GM12878 (cell line): ENCODE results near the gene LKAAEAR1. TPM values are rescaled to one million over a fixed set of nuclear protein-coding genes. Genes with fewer than 3 reads are reported as not detected.
A peak's percentile ranks its signal among the peaks of the same experiment; 100 is the strongest.

Source experiments
- CBFB ChIP-seq: IDR thresholded peaks from 2 replicates; pipeline ENCODE4 v1.6.1; 2016; ENCODE audit warnings: antibody characterized with exemption, low read depth
- CBX3 ChIP-seq: fragments of 200-600 bp; sonication (generic); IDR thresholded peaks from 2 replicates; pipeline ENCODE4 v1.6.1; 2016; ENCODE audit warnings: low read depth, borderline replicate concordance
- CHD2 ChIP-seq: IDR thresholded peaks from 2 replicates; pipeline ENCODE4 v1.6.1; 2011; ENCODE audit warnings: low read depth, low read length, improper control_type of control experiment, borderline replicate concordance
- CREB1 ChIP-seq: IDR thresholded peaks from 2 replicates; pipeline ENCODE4 v1.6.1; 2012; ENCODE audit warnings: low read depth, mild to moderate bottlenecking, inconsistent platforms
- DPF2 ChIP-seq: fragments of 450-650 bp; IDR thresholded peaks from 2 replicates; pipeline ENCODE4 v1.6.1; 2017; ENCODE audit warnings: mild to moderate bottlenecking
- FOS ChIP-seq: IDR thresholded peaks from 3 replicates; pipeline ENCODE4 v1.6.1; 2011; ENCODE audit warnings: borderline replicate concordance; ENCODE audit not compliant: insufficient read length; ENCODE audit errors: extremely low read depth
- GABPA ChIP-seq: IDR thresholded peaks from 2 replicates; pipeline ENCODE4 v1.6.1; 2014; ENCODE audit warnings: antibody characterized with exemption, low read depth, mild to moderate bottlenecking, inconsistent platforms
- IKZF2 ChIP-seq, 2 experiments: fragments of 450-650 bp; IDR thresholded peaks; 2 replicates each; pipeline ENCODE4 v1.6.1; 2017; ENCODE audit warnings: mild to moderate bottlenecking in 2 of 2, moderate library complexity in 2 of 2
- KLF5 ChIP-seq: fragments of 450-650 bp; IDR thresholded peaks from 2 replicates; pipeline ENCODE4 v1.6.1; 2014; ENCODE audit warnings: mild to moderate bottlenecking; ENCODE audit not compliant: partially characterized antibody
- MLLT1 ChIP-seq: fragments of 450-650 bp; IDR thresholded peaks from 2 replicates; pipeline ENCODE4 v1.6.1; 2016; ENCODE audit warnings: mild to moderate bottlenecking
- MXI1 ChIP-seq: fragments of 150-350 bp; IDR thresholded peaks from 2 replicates; pipeline ENCODE4 v1.6.1; 2011; ENCODE audit warnings: low read depth, mild to moderate bottlenecking, inconsistent platforms, low read length, improper control_type of control experiment
- MYC ChIP-seq: IDR thresholded peaks from 2 replicates; pipeline ENCODE4 v1.6.1; 2011; ENCODE audit warnings: mild to moderate bottlenecking, low read length, moderate library complexity, inconsistent platforms; ENCODE audit not compliant: insufficient read depth, insufficient replicate concordance, insufficient read length, severe bottlenecking
- NBN ChIP-seq: fragments of 450-650 bp; IDR thresholded peaks from 2 replicates; pipeline ENCODE4 v1.6.1; 2016
- NFYB ChIP-seq: IDR thresholded peaks from 2 replicates; pipeline ENCODE4 v1.6.1; 2011; ENCODE audit warnings: low read depth, mild to moderate bottlenecking, low read length, improper control_type of control experiment, moderate library complexity; ENCODE audit not compliant: insufficient read depth
- NR2C1 ChIP-seq: fragments of 450-650 bp; IDR thresholded peaks from 2 replicates; pipeline ENCODE4 v1.6.1; 2017; ENCODE audit warnings: antibody characterized with exemption, mild to moderate bottlenecking, moderate library complexity
- PAX8 ChIP-seq: fragments of 450-650 bp; IDR thresholded peaks from 2 replicates; pipeline ENCODE4 v1.6.1; 2017; ENCODE audit warnings: mild to moderate bottlenecking, moderate library complexity
- POLR2AphosphoS5 ChIP-seq: IDR thresholded peaks from 2 replicates; pipeline ENCODE4 v1.6.1; 2011; ENCODE audit warnings: mild to moderate bottlenecking, low read length, inconsistent platforms
- POU2F2 ChIP-seq: IDR thresholded peaks from 3 replicates; pipeline ENCODE4 v1.6.1; 2011; ENCODE audit warnings: low read depth, mild to moderate bottlenecking, low read length, borderline replicate concordance
- RB1 ChIP-seq: fragments of 450-650 bp; formaldehyde crosslinking; IDR thresholded peaks from 2 replicates; pipeline ENCODE4 v1.6.1; 2017; ENCODE audit warnings: mild to moderate bottlenecking, borderline replicate concordance
- RCOR1 ChIP-seq: conservative IDR thresholded peaks from 2 replicates; pipeline ENCODE4 v1.6.1; 2012; ENCODE audit warnings: low read depth, low read length, improper control_type of control experiment
- SMAD1 ChIP-seq: fragments of 450-650 bp; IDR thresholded peaks from 2 replicates; pipeline ENCODE4 v1.6.1; 2018; ENCODE audit warnings: mild to moderate bottlenecking, low read depth; ENCODE audit not compliant: partially characterized antibody
- SREBF1 ChIP-seq: IDR thresholded peaks from 2 replicates; pipeline ENCODE4 v1.6.1; 2012; ENCODE audit warnings: mild to moderate bottlenecking, low read length
- SRF ChIP-seq, 2 experiments: IDR thresholded peaks; 2 replicates each; pipeline ENCODE4 v1.6.1; 2011; ENCODE audit warnings: low read depth in 2 of 2, low read length in 2 of 2, mild to moderate bottlenecking in 1 of 2, moderate library complexity in 1 of 2
- USF2 ChIP-seq: IDR thresholded peaks from 2 replicates; pipeline ENCODE4 v1.6.1; 2011; ENCODE audit warnings: low read depth, low read length, improper control_type of control experiment, borderline replicate concordance
- ZNF687 ChIP-seq: fragments of 450-650 bp; IDR thresholded peaks from 2 replicates; pipeline ENCODE4 v1.6.1; 2017; ENCODE audit warnings: mild to moderate bottlenecking, moderate library complexity
- ZSCAN29 ChIP-seq: fragments of 450-650 bp; IDR thresholded peaks from 2 replicates; pipeline ENCODE4 v1.6.1; 2017; ENCODE audit warnings: mild to moderate bottlenecking, moderate library complexity
- polyA plus RNA-seq, 11 experiments: library from polyadenylated mRNA; depleted of rRNA in 4 of 11; unstranded in 6 of 11; stranded (reverse) in 5 of 11; fragments of >200 nt; fragmentation: Nextera tagmentation in 4 of 11; fragmentation: Illumina TruSeq in 1 of 11; extraction: Ambion mirVana in 4 of 11; extraction: Trizol in 1 of 11; gene quantifications; 1 replicate in 1 of 11; 2 replicates in 10 of 11; pipeline versions ENCODE4 v1.2.1 to v1.2.3, GENCODE V29; 2011 to 2016; ENCODE audit warnings: inconsistent platforms in 2 of 11, missing spikeins in 2 of 11, low read depth in 1 of 11
- total RNA-seq, 4 experiments: library from RNA; depleted of rRNA in 3 of 4; stranded (reverse); fragments of >200 nt in 3 of 4; fragmentation: Illumina TruSeq in 1 of 4; extraction: Trizol in 1 of 4; gene quantifications; 2 replicates each; pipeline versions ENCODE4 v1.2.1 to v1.2.3, GENCODE V29; 2013 to 2021

LKAAEAR1 gene
- total and polyA plus RNA-seq, 10 of the 15 experiments (the other 5 are each of a cell fraction or from before 2014, with no cell fraction given): not detected

- TF ChIP-seq MLLT1: peak; percentile 11; the same call in 1 of the 2 replicates
- 0 out of 4 replicates have a peak, but pooled peaks of 1 of the 2 experiments have one; percentile 4 for TF ChIP-seq IKZF2 (IDR thresholded peaks at IDR 0.05)
- TF ChIP-seq PAX8: no peak
- TF ChIP-seq CBX3: no peak
- TF ChIP-seq MXI1: no peak; the same call in 1 of the 2 replicates
- TF ChIP-seq NFYB: peak; percentile 56; the same call in 1 of the 2 replicates
- TF ChIP-seq NR2C1: no peak
- no peak for TF ChIP-seq FOS
- no peak for TF ChIP-seq POU2F2
- TF ChIP-seq SREBF1: no peak
- no peak for TF ChIP-seq USF2
- TF ChIP-seq GABPA: no peak
- 0 out of 2 replicates have a peak, but pooled peaks have one; percentile 24 for TF ChIP-seq NBN
- TF ChIP-seq ZNF687: peak; percentile 48; the same call in 1 of the 2 replicates
- TF ChIP-seq CREB1: no peak
- TF ChIP-seq MYC: no peak
- 0 out of 2 replicates have a peak, but pooled peaks have one; percentile 15 for TF ChIP-seq CHD2
- peak; percentile 63 for TF ChIP-seq SMAD1
- peak; percentile 41; the same call in 1 of the 2 replicates for TF ChIP-seq POLR2AphosphoS5
- no peak for TF ChIP-seq RCOR1
- TF ChIP-seq ZSCAN29: no peak
- TF ChIP-seq SRF (IDR thresholded peaks at IDR 0.05; ENCODE audit: low read depth in 2 of 2, low read length in 2 of 2): no peak
- no peak for TF ChIP-seq DPF2
- no peak for TF ChIP-seq KLF5
- 0 out of 2 replicates have a peak, but pooled peaks have one; percentile 48 for TF ChIP-seq CBFB
- TF ChIP-seq RB1: peak; percentile 36; the same call in 1 of the 2 replicates
Observed at GRCh38 chr20:64037498-64038213, 46.5 kb downstream of the LKAAEAR1 start (continued).
